SJSA1 (cell line): ENCODE data around the gene SLC25A27. TPM values are rescaled to one million over a fixed set of nuclear protein-coding genes. Genes with fewer than 3 reads are reported as not detected.

Experiments
- DNase-seq, 2 experiments: peaks; one replicate each; pipeline ENCODE4 v3.0.0-alpha.2; 2015 to 2020; ENCODE audit warnings: low spot score in 2 of 2, low read depth in 1 of 2
- H3K27ac ChIP-seq: fragments of 250-450 bp; sonication (Bioruptor Pico); 2 replicates; pipeline ENCODE4 v1.5.1; 2020; ENCODE audit warnings: mild to moderate bottlenecking, moderate library complexity
- H3K27me3 ChIP-seq: fragments of 250-450 bp; sonication (Bioruptor Pico); replicated peaks from 2 replicates; pipeline ENCODE4 v1.5.1; 2020; ENCODE audit warnings: mild to moderate bottlenecking, moderate library complexity
- H3K36me3 ChIP-seq: fragments of 250-450 bp; sonication (Bioruptor Pico); 2 replicates; pipeline ENCODE4 v1.5.1; 2020; ENCODE audit warnings: mild to moderate bottlenecking
- H3K4me1 ChIP-seq: fragments of 250-450 bp; sonication (Bioruptor Pico); replicated peaks from 2 replicates; pipeline ENCODE4 v1.6.1; 2021; ENCODE audit warnings: mild to moderate bottlenecking
- H3K4me3 ChIP-seq: fragments of 250-450 bp; sonication (Bioruptor Pico); 2 replicates; pipeline ENCODE4 v1.5.1; 2020; ENCODE audit warnings: mild to moderate bottlenecking
- H3K9me3 ChIP-seq: fragments of 250-450 bp; sonication (Bioruptor Pico); replicated peaks from 2 replicates; pipeline ENCODE4 v1.5.1; 2020; ENCODE audit warnings: mild to moderate bottlenecking
- total RNA-seq: library from RNA; depleted of rRNA; stranded (reverse); fragments of >200 nt; shearing (Covaris generic); gene quantifications from 2 replicates; pipeline ENCODE4 v1.2.3, GENCODE V29; 2014; rRNA removed

SLC25A27 gene
- total RNA-seq, 1 experiment from 2014 or later: 1.5 TPM

DNA sequence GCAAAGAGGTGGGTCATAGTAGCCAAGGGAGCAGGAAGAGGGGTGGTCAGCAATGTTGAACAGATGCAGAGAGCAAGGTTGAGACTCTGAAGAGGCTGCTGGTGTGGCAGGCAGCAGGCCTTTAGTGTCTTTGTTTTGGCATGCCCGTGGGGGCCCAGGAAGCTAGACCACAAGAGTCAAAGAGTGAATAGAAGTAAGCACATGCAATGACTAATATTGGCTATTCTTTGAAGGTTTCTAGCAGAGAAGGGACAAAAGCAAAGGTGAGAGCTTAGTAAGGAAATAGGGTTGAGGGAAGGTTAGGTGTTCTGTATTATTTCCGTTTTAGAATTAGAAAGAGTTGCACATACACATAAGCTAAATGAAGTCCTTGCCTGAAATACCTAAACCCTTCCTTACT, 53.7 kb downstream of the SLC25A27 start:
- H3K9me3 ChIP-seq: no peaks in the 10 kb centered on the region
- 0 out of 2 replicates have a peak, but pooled peaks cover 3% of the 10 kb centered on the region for H3K27me3 ChIP-seq
- no peaks in the 10 kb centered on the region for H3K4me1 ChIP-seq
- H3K36me3 ChIP-seq: no peaks in the 10 kb centered on the region
- H3K27ac ChIP-seq: no peak overlapping the region
- no peak overlapping the region for H3K4me3 ChIP-seq
- no peak for DNase-seq

DNA sequence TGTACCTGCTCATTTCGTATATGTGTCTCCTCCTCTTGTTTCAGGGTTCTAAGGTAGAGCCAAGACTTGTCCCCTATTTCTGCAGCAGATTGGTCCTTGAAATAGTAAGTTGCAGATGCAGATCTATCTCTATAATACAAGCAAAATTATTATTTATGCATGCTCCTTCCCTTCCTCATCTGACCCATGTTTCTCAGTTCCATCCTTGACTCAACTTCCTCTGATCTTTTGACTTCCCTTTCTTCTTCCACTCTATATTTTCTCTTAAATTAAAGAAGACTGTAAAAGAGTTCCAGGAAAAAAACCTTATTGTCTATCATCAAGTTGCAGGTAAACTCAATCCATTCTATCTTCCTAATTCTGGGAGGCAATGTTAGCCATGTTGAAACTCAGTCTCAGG, 58.7 kb downstream of the SLC25A27 start:
- Histone ChIP-seq H3K9me3 (no peaks in the 10 kb centered on the region), H3K4me3 (no peak overlapping the region), H3K36me3 (no peaks in the 10 kb centered on the region), H3K27ac (no peak overlapping the region), H3K4me1 (no peaks in the 10 kb centered on the region), H3K27me3 (no peaks in the 10 kb centered on the region)
- DNase-seq: no peak

DNA sequence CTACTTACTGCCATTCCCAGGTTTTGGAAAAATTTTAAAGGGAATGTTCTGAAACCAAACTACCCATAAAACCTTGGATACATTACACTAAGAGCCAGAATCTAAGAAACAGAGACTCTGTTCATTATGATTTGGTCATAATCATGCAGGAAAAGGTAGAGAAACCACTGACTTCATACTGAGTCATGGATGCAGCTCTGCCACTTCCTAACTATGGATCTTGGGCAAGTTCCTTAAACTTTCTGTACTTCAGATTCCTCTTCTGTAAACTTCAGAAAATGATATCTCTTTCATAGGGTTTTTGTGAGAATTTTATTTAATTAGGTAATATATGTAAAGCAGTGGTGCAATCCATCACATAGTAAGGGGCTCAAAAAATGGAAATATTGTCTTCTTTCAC, 62.4 kb downstream of the SLC25A27 start:
- Histone ChIP-seq H3K27ac (no peak overlapping the region), H3K27me3 (no peaks in the 10 kb centered on the region), H3K9me3 (no peaks in the 10 kb centered on the region), H3K4me3 (no peak overlapping the region), H3K36me3 (no peaks in the 10 kb centered on the region), H3K4me1 (no peaks in the 10 kb centered on the region)
- no peak for DNase-seq

DNA sequence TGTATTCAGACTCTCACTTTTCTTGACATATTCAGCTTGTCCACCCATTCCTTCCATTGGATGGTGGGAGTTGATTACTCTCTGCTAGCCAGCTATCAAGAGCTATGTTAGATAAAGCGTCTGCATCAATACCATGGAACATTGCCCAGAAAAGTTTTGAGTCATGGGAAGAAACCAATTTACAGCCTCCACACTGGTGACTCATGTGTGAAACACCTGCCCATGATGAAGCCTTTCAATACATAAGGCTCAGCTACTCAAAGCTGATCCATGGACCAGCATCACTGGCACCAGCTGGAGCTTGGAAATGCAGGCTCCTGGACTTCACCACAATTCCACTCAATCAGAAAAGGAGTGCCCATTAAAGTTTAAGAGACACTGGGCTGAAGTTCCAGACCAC, 66.3 kb downstream of the SLC25A27 start:
- DNase-seq: no peak
- Histone ChIP-seq H3K4me3 (no peak overlapping the region), H3K27me3 (peaks cover 9% of the 10 kb centered on the region), H3K9me3 (no peaks in the 10 kb centered on the region), H3K4me1 (no peaks in the 10 kb centered on the region), H3K36me3 (no peaks in the 10 kb centered on the region), H3K27ac (no peak overlapping the region)

DNA sequence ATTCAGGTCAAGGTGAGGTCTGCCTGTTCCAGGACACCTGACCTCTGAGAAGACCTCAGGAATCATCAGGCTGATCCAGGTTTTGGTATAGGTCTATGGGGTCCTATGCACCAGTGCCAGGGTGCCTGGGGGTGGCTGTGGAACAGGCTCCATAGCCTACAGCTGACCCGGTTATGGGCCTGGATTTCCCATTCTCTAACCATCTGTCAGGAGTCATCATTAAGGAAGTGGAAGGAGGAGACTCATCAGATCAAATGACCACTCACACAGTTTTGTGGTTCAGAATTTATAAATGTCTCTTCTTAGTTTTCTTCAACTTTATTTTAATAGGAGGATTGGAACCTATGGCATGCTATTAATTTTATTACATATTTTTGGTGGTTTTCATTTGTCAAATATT, 67.6 kb downstream of the SLC25A27 start:
- Histone ChIP-seq H3K4me3 (no peak overlapping the region), H3K27ac (no peak overlapping the region), H3K9me3 (no peaks in the 10 kb centered on the region), H3K27me3 (peaks cover 19% of the 10 kb centered on the region), H3K36me3 (no peaks in the 10 kb centered on the region), H3K4me1 (no peaks in the 10 kb centered on the region)
- no peak for DNase-seq

Other genes starting within 250 kb of the SLC25A27 start
- 19.6 and 20.8 TPM in 2 replicates for gene RCAN2, start 161.5 kb upstream of the SLC25A27 start, total RNA-seq
- gene CYP39A1, start 157 bp upstream of the SLC25A27 start, total RNA-seq: 1.6 and 2.1 TPM in 2 replicates
- gene TDRD6, start 34.9 kb downstream of the SLC25A27 start, total RNA-seq: not detected in 2 replicates
- gene PLA2G7, start 82.4 kb downstream of the SLC25A27 start, total RNA-seq: not detected in 2 replicates
- not detected in 2 replicates for gene ANKRD66, start 94.0 kb downstream of the SLC25A27 start, total RNA-seq
- gene MEP1A, start 140.4 kb downstream of the SLC25A27 start, total RNA-seq: 0.08 and 1.0 TPM in 2 replicates